BLaER1 (cell line): ENCODE measurements around the gene PROM1.

Experiments
- H3K27ac ChIP-seq: shearing (Covaris generic); formaldehyde crosslinking; 2 replicates; pipeline ENCODE4 v1.8.1; 2022
- H3K27me3 ChIP-seq: shearing (Covaris generic); formaldehyde crosslinking; 2 replicates; pipeline ENCODE4 v1.8.1; 2022
- H3K36me3 ChIP-seq: shearing (Covaris generic); formaldehyde crosslinking; 2 replicates; pipeline ENCODE4 v1.8.1; 2022
- H3K4me1 ChIP-seq: shearing (Covaris generic); formaldehyde crosslinking; 2 replicates; pipeline ENCODE4 v1.8.1; 2022
- H3K4me2 ChIP-seq: shearing (Covaris generic); formaldehyde crosslinking; 2 replicates; pipeline ENCODE4 v1.8.1; 2022
- H3K4me3 ChIP-seq: shearing (Covaris generic); formaldehyde crosslinking; 2 replicates; pipeline ENCODE4 v1.8.1; 2022
- H3K9ac ChIP-seq: shearing (Covaris generic); formaldehyde crosslinking; 2 replicates; pipeline ENCODE4 v1.8.1; 2022
- H3K9me3 ChIP-seq: shearing (Covaris generic); formaldehyde crosslinking; 2 replicates; pipeline ENCODE4 v1.8.1; 2022
- H4K20me1 ChIP-seq: shearing (Covaris generic); formaldehyde crosslinking; 2 replicates; pipeline ENCODE4 v1.8.1; 2022
- Cebpa-rat ChIP-seq: shearing (Covaris generic); IDR thresholded peaks from 2 replicates; pipeline ENCODE4 v1.8.1; 2022

Gene PROM1

GRCh38 chr4:15986907-15987306 lies 96.9 kb downstream of the PROM1 start:
- Histone ChIP-seq H3K4me2 (no peak overlapping the region), H4K20me1 (no peaks in the 10 kb centered on the region), H3K9ac (no peak overlapping the region), H3K27me3 (no peaks in the 10 kb centered on the region), H3K9me3 (no peaks in the 10 kb centered on the region; the same call in 1 of the 2 replicates), H3K4me1 (peaks cover 13% of the 10 kb centered on the region), H3K4me3 (no peak overlapping the region), H3K36me3 (no peaks in the 10 kb centered on the region), H3K27ac (no peak overlapping the region)
- TF ChIP-seq Cebpa-rat, result no peak

- no peak overlapping the region for H3K4me2 ChIP-seq
- no peaks in the 10 kb centered on the region; the same call in 1 of the 2 replicates for H3K9me3 ChIP-seq
- H3K4me1 ChIP-seq, result peaks cover 7% of the 10 kb centered on the region
- no peaks in the 10 kb centered on the region for H3K27me3 ChIP-seq
- H4K20me1 ChIP-seq, result no peaks in the 10 kb centered on the region
- H3K27ac ChIP-seq, result no peak overlapping the region
- no peak overlapping the region for H3K4me3 ChIP-seq
- TF ChIP-seq Cebpa-rat, result no peak
- H3K36me3 ChIP-seq, result no peaks in the 10 kb centered on the region
- no peak overlapping the region for H3K9ac ChIP-seq
These were observed 100.2 kb downstream of the PROM1 start for GRCh38 chr4:15983610-15984009.

GRCh38 chr4:15982842-15983524 lies 100.8 kb downstream of the PROM1 start:
- peaks cover 2% of the 10 kb centered on the region for H3K4me1 ChIP-seq
- H3K9me3 ChIP-seq, result no peaks in the 10 kb centered on the region; the same call in 1 of the 2 replicates
- no peak overlapping the region for H3K4me3 ChIP-seq
- no peaks in the 10 kb centered on the region for H3K27me3 ChIP-seq
- H3K36me3 ChIP-seq, result no peaks in the 10 kb centered on the region
- no peak overlapping the region for H3K9ac ChIP-seq
- TF ChIP-seq Cebpa-rat, result no peak
- H3K4me2 ChIP-seq, result no peak overlapping the region
- no peak overlapping the region for H3K27ac ChIP-seq
- no peaks in the 10 kb centered on the region for H4K20me1 ChIP-seq

- Histone ChIP-seq H3K4me1 (peaks cover 8% of the 10 kb centered on the region), H3K9me3 (peaks cover 3% of the 10 kb centered on the region; the same call in 1 of the 2 replicates), H4K20me1 (no peaks in the 10 kb centered on the region), H3K36me3 (no peaks in the 10 kb centered on the region), H3K9ac (no peak overlapping the region), H3K4me3 (no peak overlapping the region), H3K4me2 (no peak overlapping the region), H3K27ac (no peak overlapping the region), H3K27me3 (no peaks in the 10 kb centered on the region)
- no peak for TF ChIP-seq Cebpa-rat
These were observed 107.1 kb downstream of the PROM1 start for GRCh38 chr4:15976456-15977447.

DNA sequence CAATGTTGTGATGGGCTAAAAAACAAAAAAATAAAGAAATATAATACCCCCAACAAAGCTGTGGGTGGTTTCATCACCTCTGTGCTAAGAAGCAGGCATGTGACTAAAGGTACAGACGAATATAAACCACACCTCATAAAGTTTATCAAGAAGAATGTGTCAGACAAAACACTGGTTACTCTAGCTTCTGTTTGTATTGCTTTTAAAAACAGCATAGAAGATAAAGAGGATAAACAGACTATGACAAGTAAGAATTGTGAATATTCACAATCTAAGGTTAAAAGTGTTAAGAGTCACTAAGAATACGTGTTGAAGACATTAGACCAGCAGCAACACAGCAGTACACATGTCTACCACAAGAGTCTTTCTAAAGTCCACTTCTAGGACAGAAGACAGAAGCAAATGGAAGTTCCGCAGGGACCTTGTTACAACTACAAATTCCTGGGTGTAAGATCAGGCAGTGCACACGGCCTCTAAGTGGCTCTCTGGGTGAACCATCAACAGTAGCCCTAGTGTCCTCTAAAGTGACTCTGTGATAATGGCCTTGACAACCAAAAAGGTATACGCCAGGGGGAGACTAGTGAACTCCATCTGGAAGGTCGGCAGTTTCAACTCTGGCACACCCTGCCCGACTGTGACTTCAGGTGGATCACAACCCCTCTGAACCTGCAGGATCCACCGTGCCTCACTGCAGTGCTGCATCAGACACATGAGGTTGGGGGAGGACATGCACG lies 112.6 kb downstream of the PROM1 start:
- Histone ChIP-seq H3K4me1 (peaks cover 8% of the 10 kb centered on the region), H3K9ac (no peak overlapping the region), H4K20me1 (no peaks in the 10 kb centered on the region)

GRCh38 chr4:15968551-15969300 lies 115.1 kb downstream of the PROM1 start:
- no peaks in the 10 kb centered on the region for H4K20me1 ChIP-seq
- no peaks in the 10 kb centered on the region for H3K36me3 ChIP-seq
- H3K9ac ChIP-seq, result no peak overlapping the region
- no peak overlapping the region for H3K4me3 ChIP-seq
- no peak for TF ChIP-seq Cebpa-rat
- no peaks in the 10 kb centered on the region for H3K27me3 ChIP-seq
- H3K4me1 ChIP-seq, result peaks cover 3% of the 10 kb centered on the region
- H3K27ac ChIP-seq, result no peak overlapping the region
- H3K9me3 ChIP-seq, result peaks cover 15% of the 10 kb centered on the region
- no peak overlapping the region for H3K4me2 ChIP-seq

More for the DNA sequence above, 112.6 kb downstream of the PROM1 start:
- Histone ChIP-seq H3K27me3 (no peaks in the 10 kb centered on the region), H3K4me3 (no peak overlapping the region), H3K9me3 (peaks cover 13% of the 10 kb centered on the region), H3K36me3 (no peaks in the 10 kb centered on the region), H3K4me2 (no peak overlapping the region), H3K27ac (no peak overlapping the region)
- TF ChIP-seq Cebpa-rat, result no peak

- no peak overlapping the region for H3K4me3 ChIP-seq
- H3K4me1 ChIP-seq, result peaks cover 12% of the 10 kb centered on the region
- no peak overlapping the region for H3K9ac ChIP-seq
- H3K27me3 ChIP-seq, result no peaks in the 10 kb centered on the region
- H3K36me3 ChIP-seq, result no peaks in the 10 kb centered on the region
- no peak overlapping the region for H3K4me2 ChIP-seq
- H3K27ac ChIP-seq, result no peak overlapping the region
- no peaks in the 10 kb centered on the region for H4K20me1 ChIP-seq
- H3K9me3 ChIP-seq, result peaks cover 7% of the 10 kb centered on the region; the same call in 1 of the 2 replicates
- no peak for TF ChIP-seq Cebpa-rat
These were observed 118.5 kb downstream of the PROM1 start for GRCh38 chr4:15965325-15965724.

DNA sequence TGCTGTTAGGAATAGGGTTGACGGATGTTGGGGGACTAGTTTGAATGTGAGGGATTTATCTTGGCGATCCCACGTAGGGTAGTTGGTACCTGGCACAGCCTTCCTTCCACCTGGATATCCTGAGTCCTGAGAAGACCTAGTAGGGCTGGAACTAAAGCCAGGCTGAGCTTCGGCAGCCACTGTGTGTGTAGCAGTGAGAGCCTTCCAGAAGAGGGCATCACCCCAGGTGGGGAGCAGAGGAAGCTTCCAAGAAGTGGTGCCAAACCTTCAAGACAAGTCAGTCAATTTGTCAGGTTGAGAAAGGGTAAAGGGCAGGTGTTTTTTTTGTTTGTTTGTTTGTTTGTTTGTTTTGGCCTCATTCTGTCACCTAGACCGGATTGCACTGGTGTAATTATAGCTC lies 119.7 kb downstream of the PROM1 start:
- Histone ChIP-seq H3K36me3 (no peaks in the 10 kb centered on the region), H3K9me3 (peaks cover 7% of the 10 kb centered on the region; the same call in 1 of the 2 replicates), H4K20me1 (no peaks in the 10 kb centered on the region), H3K4me1 (peaks cover 12% of the 10 kb centered on the region), H3K27ac (no peak overlapping the region), H3K4me3 (no peak overlapping the region), H3K27me3 (no peaks in the 10 kb centered on the region), H3K4me2 (no peak overlapping the region), H3K9ac (no peak overlapping the region)
- TF ChIP-seq Cebpa-rat, result no peak

- Histone ChIP-seq H3K27me3 (no peaks in the 10 kb centered on the region), H4K20me1 (no peaks in the 10 kb centered on the region), H3K9me3 (peaks cover 7% of the 10 kb centered on the region; the same call in 1 of the 2 replicates), H3K27ac (no peak overlapping the region), H3K4me2 (peak overlapping the region; percentile 58), H3K36me3 (no peaks in the 10 kb centered on the region), H3K4me1 (peaks cover 12% of the 10 kb centered on the region), H3K4me3 (no peak overlapping the region), H3K9ac (no peak overlapping the region)
- no peak for TF ChIP-seq Cebpa-rat
These were observed 120.2 kb downstream of the PROM1 start for GRCh38 chr4:15963576-15963975.
